HEK293 (cell line): ENCODE data around the gene RNF225.
A peak's percentile ranks its signal among the peaks of the same experiment; 100 is the strongest.

Experiments
- AEBP2 ChIP-seq: fragments of 450-650 bp; formaldehyde crosslinking; IDR thresholded peaks from 2 replicates; pipeline ENCODE4 v1.5.1; 2016; ENCODE audit warnings: missing biosample characterization, missing genetic modification characterization, borderline replicate concordance
- BCL6B ChIP-seq: fragments of 450-650 bp; formaldehyde crosslinking; IDR thresholded peaks from 2 replicates; pipeline ENCODE4 v1.5.1; 2017; ENCODE audit warnings: missing biosample characterization, missing genetic modification characterization
- ELK4 ChIP-seq: IDR thresholded peaks from 2 replicates; pipeline ENCODE4 v1.6.1; 2011; ENCODE audit warnings: mild to moderate bottlenecking, low read depth, low read length, borderline replicate concordance
- IKZF3 ChIP-seq: fragments of 450-650 bp; IDR thresholded peaks from 2 replicates; pipeline ENCODE4 v1.5.0; 2018; ENCODE audit warnings: missing biosample characterization, mild to moderate bottlenecking, missing genetic modification characterization, moderate library complexity
- KLF16 ChIP-seq: fragments of 450-650 bp; formaldehyde crosslinking; IDR thresholded peaks from 2 replicates; pipeline ENCODE4 v1.5.1; 2017; ENCODE audit warnings: missing biosample characterization, missing genetic modification characterization
- PRDM1 ChIP-seq: fragments of 450-650 bp; formaldehyde crosslinking; IDR thresholded peaks from 2 replicates; pipeline ENCODE4; 2016; ENCODE audit warnings: missing biosample characterization, missing genetic modification characterization
- ZBTB10 ChIP-seq: fragments of 450-650 bp; formaldehyde crosslinking; IDR thresholded peaks from 2 replicates; pipeline ENCODE4 v1.5.1; 2016; ENCODE audit warnings: missing biosample characterization, missing genetic modification characterization
- ZBTB26 ChIP-seq: fragments of 450-650 bp; formaldehyde crosslinking; optimal IDR thresholded peaks from 2 replicates; pipeline ENCODE3; 2016; ENCODE audit warnings: missing biosample characterization, mild to moderate bottlenecking, missing genetic modification characterization
- ZBTB7A ChIP-seq: fragments of 450-650 bp; formaldehyde crosslinking; IDR thresholded peaks from 2 replicates; pipeline ENCODE4 v1.5.1; 2016; ENCODE audit warnings: low read depth, missing biosample characterization, missing genetic modification characterization
- ZIC2 ChIP-seq: fragments of 450-650 bp; formaldehyde crosslinking; IDR thresholded peaks from 2 replicates; pipeline ENCODE4 v1.5.1; 2016; ENCODE audit warnings: missing biosample characterization, missing genetic modification characterization
- ZNF132 ChIP-seq: fragments of 450-650 bp; formaldehyde crosslinking; IDR thresholded peaks from 2 replicates; pipeline ENCODE4 v1.5.1; 2017; ENCODE audit warnings: missing biosample characterization, missing genetic modification characterization, borderline replicate concordance
- ZNF174 ChIP-seq: fragments of 450-650 bp; formaldehyde crosslinking; IDR thresholded peaks from 2 replicates; pipeline ENCODE4 v1.5.0; 2017; ENCODE audit warnings: missing biosample characterization, mild to moderate bottlenecking, missing genetic modification characterization
- ZNF19 ChIP-seq: fragments of 450-650 bp; formaldehyde crosslinking; IDR thresholded peaks from 2 replicates; pipeline ENCODE4; 2016; ENCODE audit warnings: missing biosample characterization, missing genetic modification characterization, low read depth
- ZNF266 ChIP-seq: fragments of 450-650 bp; formaldehyde crosslinking; IDR thresholded peaks from 2 replicates; pipeline ENCODE4 v1.5.1; 2016; ENCODE audit warnings: missing biosample characterization, missing genetic modification characterization, low read depth
- ZNF274 ChIP-seq, 2 experiments: fragments of 200-500 bp in 1 of 2; fragments of 450-650 bp in 1 of 2; sonication (Bioruptor generic) in 1 of 2; formaldehyde crosslinking in 1 of 2; IDR thresholded peaks; 2 replicates each; pipeline versions ENCODE4 v1.5.1 to v1.6.1; 2014 to 2016; ENCODE audit warnings: borderline replicate concordance in 1 of 2, inconsistent platforms in 1 of 2, low read length in 1 of 2, missing biosample characterization in 1 of 2, missing genetic modification characterization in 1 of 2
- ZNF354C ChIP-seq: fragments of 450-650 bp; formaldehyde crosslinking; IDR thresholded peaks from 2 replicates; pipeline ENCODE4 v1.5.1; 2016; ENCODE audit warnings: missing biosample characterization, missing genetic modification characterization, low read depth, borderline replicate concordance
- ZNF37A ChIP-seq: fragments of 450-650 bp; IDR thresholded peaks from 2 replicates; pipeline ENCODE4 v1.5.1; 2018; ENCODE audit warnings: missing biosample characterization, missing genetic modification characterization
- ZNF394 ChIP-seq: fragments of 450-650 bp; formaldehyde crosslinking; IDR thresholded peaks from 2 replicates; pipeline ENCODE4 v1.5.1; 2016; ENCODE audit warnings: missing biosample characterization, missing genetic modification characterization, mild to moderate bottlenecking, moderate library complexity, borderline replicate concordance
- ZNF488 ChIP-seq: fragments of 450-650 bp; formaldehyde crosslinking; IDR thresholded peaks from 2 replicates; pipeline ENCODE4 v1.5.1; 2016; ENCODE audit warnings: missing biosample characterization, missing genetic modification characterization
- ZNF596 ChIP-seq: fragments of 450-650 bp; IDR thresholded peaks from 2 replicates; pipeline ENCODE4 v1.5.0; 2018; ENCODE audit warnings: missing biosample characterization, mild to moderate bottlenecking, missing genetic modification characterization, moderate library complexity
- ZNF621 ChIP-seq: fragments of 450-650 bp; formaldehyde crosslinking; IDR thresholded peaks from 2 replicates; pipeline ENCODE4 v1.5.1; 2017; ENCODE audit warnings: missing biosample characterization, missing genetic modification characterization
- ZNF639 ChIP-seq: fragments of 450-650 bp; formaldehyde crosslinking; IDR thresholded peaks from 2 replicates; pipeline ENCODE4 v1.5.1; 2016; ENCODE audit warnings: missing biosample characterization, missing genetic modification characterization
- ZNF704 ChIP-seq: fragments of 450-650 bp; formaldehyde crosslinking; IDR thresholded peaks from 2 replicates; pipeline ENCODE4 v1.5.1; 2016; ENCODE audit warnings: missing biosample characterization, missing genetic modification characterization
- ZNF777 ChIP-seq: fragments of 450-650 bp; formaldehyde crosslinking; IDR thresholded peaks from 2 replicates; pipeline ENCODE4 v1.5.1; 2017; ENCODE audit warnings: missing biosample characterization, missing genetic modification characterization, borderline replicate concordance
- ZSCAN4 ChIP-seq: fragments of 450-650 bp; formaldehyde crosslinking; IDR thresholded peaks from 2 replicates; pipeline ENCODE4 v1.5.1; 2017; ENCODE audit warnings: missing biosample characterization, missing genetic modification characterization

The RNF225 gene

GRCh38 chr19:58362272-58362994 lies 33.0 kb upstream of the RNF225 start, which contains the start of gene ZNF497 (continued):
- TF ChIP-seq ZNF639 (tag by site-specific recombination) (peak; percentile 52; the same call in 1 of the 2 replicates), ZSCAN4 (tag by site-specific recombination) (0 out of 2 replicates have a peak, but pooled peaks have one; percentile 30), ZNF266 (tag by site-specific recombination) (no peak), ZBTB7A (tag by site-specific recombination) (0 out of 2 replicates have a peak, but pooled peaks have one; percentile 46), ZIC2 (tag by site-specific recombination) (no peak), ZNF488 (tag by site-specific recombination) (no peak), IKZF3 (tag by site-specific recombination) (no peak), PRDM1 (tag by site-specific recombination) (no peak), ZBTB10 (tag by site-specific recombination) (no peak), ELK4 (no peak), ZNF132 (tag by site-specific recombination) (no peak), AEBP2 (tag by site-specific recombination) (no peak), ZNF621 (tag by site-specific recombination) (no peak), ZNF777 (tag by site-specific recombination) (peak; percentile 20; the same call in 1 of the 2 replicates), ZNF274 (IDR thresholded peaks at IDR 0.05; ENCODE audit: low read length) (no peak), ZNF274 (tag by site-specific recombination; IDR thresholded peaks at IDR 0.05; ENCODE audit: borderline replicate concordance) (no peak), ZNF354C (no peak), BCL6B (tag by site-specific recombination) (no peak), ZNF704 (no peak), ZNF394 (tag by site-specific recombination) (peak; percentile 27; the same call in 1 of the 2 replicates), ZBTB26 (tag by site-specific recombination) (peak; percentile 95), ZNF174 (tag by site-specific recombination) (no peak), KLF16 (tag by site-specific recombination) (peak; percentile 73), ZNF37A (no peak), ZNF19 (tag by site-specific recombination) (no peak), ZNF596 (tag by site-specific recombination) (no peak)
